ENCODE results near the gene CFDP1.

- TF ChIP-seq EZH2 (optimal IDR thresholded peaks at IDR 0.05; ENCODE audit: low read depth, low read length) = no peak
- TF ChIP-seq, protein P1, sequence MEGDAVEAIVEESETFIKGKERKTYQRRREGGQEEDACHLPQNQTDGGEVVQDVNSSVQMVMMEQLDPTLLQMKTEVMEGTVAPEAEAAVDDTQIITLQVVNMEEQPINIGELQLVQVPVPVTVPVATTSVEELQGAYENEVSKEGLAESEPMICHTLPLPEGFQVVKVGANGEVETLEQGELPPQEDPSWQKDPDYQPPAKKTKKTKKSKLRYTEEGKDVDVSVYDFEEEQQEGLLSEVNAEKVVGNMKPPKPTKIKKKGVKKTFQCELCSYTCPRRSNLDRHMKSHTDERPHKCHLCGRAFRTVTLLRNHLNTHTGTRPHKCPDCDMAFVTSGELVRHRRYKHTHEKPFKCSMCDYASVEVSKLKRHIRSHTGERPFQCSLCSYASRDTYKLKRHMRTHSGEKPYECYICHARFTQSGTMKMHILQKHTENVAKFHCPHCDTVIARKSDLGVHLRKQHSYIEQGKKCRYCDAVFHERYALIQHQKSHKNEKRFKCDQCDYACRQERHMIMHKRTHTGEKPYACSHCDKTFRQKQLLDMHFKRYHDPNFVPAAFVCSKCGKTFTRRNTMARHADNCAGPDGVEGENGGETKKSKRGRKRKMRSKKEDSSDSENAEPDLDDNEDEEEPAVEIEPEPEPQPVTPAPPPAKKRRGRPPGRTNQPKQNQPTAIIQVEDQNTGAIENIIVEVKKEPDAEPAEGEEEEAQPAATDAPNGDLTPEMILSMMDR (IDR thresholded peaks at IDR 0.05; ENCODE audit: low read length) = no peak
Observed at GRCh38 chr16:75298267-75298666, 135.0 kb downstream of the CFDP1 start.

All from MM.1S (cell line).